WTC11 (cell line): ENCODE data around the gene SYTL1. TPM values are rescaled to one million over a fixed set of nuclear protein-coding genes. Genes with fewer than 3 reads are reported as not detected.

Source experiments
- ATAC-seq: fragments of 200-7000 bp; cut with Tn5 transposase; 2 replicates; pipeline ENCODE4 v1.10.0; 2021; ENCODE audit warnings: mild to moderate bottlenecking, moderate library complexity
- CTCF ChIA-PET: fragments of 300-600 bp; sonication (Branson Sonifier 250); formaldehyde crosslinking; loops from one replicate; lab custom pipeline; 2021; ENCODE audit warnings: antibody characterized with exemption; lab: Charles Lee
- POLR2A ChIA-PET: fragments of 350-600 bp; sonication (Branson Sonifier 250); formaldehyde crosslinking; loops from one replicate; lab custom pipeline; 2021; ENCODE audit warnings: antibody characterized with exemption; lab: Charles Lee
- DNase-seq: peaks from one replicate; pipeline ENCODE4 v3.0.0; 2021; ENCODE audit warnings: low spot score
- H3K27ac Mint-ChIP-seq: 2 replicates; pipeline ENCODE4 v1.8.0; 2021; ENCODE audit warnings: mixed read lengths
- H3K27me3 Mint-ChIP-seq: 2 replicates; pipeline ENCODE4 v1.8.0; 2021; ENCODE audit warnings: low read depth, mild to moderate bottlenecking, moderate library complexity, mixed read lengths
- H3K36me3 Mint-ChIP-seq: 2 replicates; pipeline ENCODE4 v1.8.0; 2021; ENCODE audit warnings: mixed read lengths
- H3K4me1 Mint-ChIP-seq: 2 replicates; pipeline ENCODE4 v1.8.0; 2022; ENCODE audit warnings: mixed read lengths
- H3K4me3 Mint-ChIP-seq: 2 replicates; pipeline ENCODE4 v1.8.0; 2021; ENCODE audit warnings: mild to moderate bottlenecking, moderate library complexity, mixed read lengths
- H3K9me3 Mint-ChIP-seq: 2 replicates; pipeline ENCODE4 v1.8.0; 2021; ENCODE audit warnings: mixed read lengths
- GTF2I ChIP-seq: fragments of 250-450 bp; sonication (Bioruptor Pico); conservative IDR thresholded peaks from 2 replicates; pipeline ENCODE4 v1.4.0; 2021; ENCODE audit warnings: mild to moderate bottlenecking
- HMGA2 ChIP-seq: fragments of 250-450 bp; sonication (Bioruptor Pico); IDR thresholded peaks from 2 replicates; pipeline ENCODE4 v1.4.0; 2021; ENCODE audit warnings: mild to moderate bottlenecking, moderate library complexity
- ZNF671 ChIP-seq: fragments of 250-450 bp; sonication (Bioruptor Pico); IDR thresholded peaks from 2 replicates; pipeline ENCODE4 v1.8.0; 2021; ENCODE audit warnings: mild to moderate bottlenecking
- total RNA-seq: library from RNA; stranded (reverse); gene quantifications from 3 replicates; pipeline ENCODE4 v1.2.3, GENCODE V29; 2021
- TF ChIP-seq, protein P1 (sequence below): sonication (generic); formaldehyde crosslinking; conservative IDR thresholded peaks from 2 replicates; pipeline ENCODE4 v1.8.1; 2023; ENCODE audit warnings: mild to moderate bottlenecking, low read depth, missing genetic modification reagents, moderate library complexity
- TF ChIP-seq, protein P2 (sequence below): sonication (generic); formaldehyde crosslinking; IDR thresholded peaks from 2 replicates; pipeline ENCODE4 v1.8.1; 2022; ENCODE audit warnings: mild to moderate bottlenecking, moderate library complexity, missing genetic modification reagents
- TF ChIP-seq, protein P3 (sequence below): sonication (generic); formaldehyde crosslinking; conservative IDR thresholded peaks from 2 replicates; pipeline ENCODE4 v1.8.1; 2022; ENCODE audit warnings: mild to moderate bottlenecking, missing genetic modification reagents
- TF ChIP-seq, protein P4 (sequence below): fragments of 250-450 bp; sonication (Bioruptor Pico); IDR thresholded peaks from 2 replicates; pipeline ENCODE4 v1.9.0; 2021; ENCODE audit warnings: mild to moderate bottlenecking
- TF ChIP-seq, protein P5 (sequence below): sonication (generic); formaldehyde crosslinking; IDR thresholded peaks from 2 replicates; pipeline ENCODE4 v1.8.1; 2023; ENCODE audit warnings: mild to moderate bottlenecking, missing genetic modification reagents, moderate library complexity
- TF ChIP-seq, protein P6 (sequence below): fragments of 250-450 bp; sonication (Bioruptor Pico); IDR thresholded peaks from 2 replicates; pipeline ENCODE4 v1.8.0; 2021; ENCODE audit warnings: mild to moderate bottlenecking
- TF ChIP-seq, protein P7 (sequence below): sonication (generic); formaldehyde crosslinking; IDR thresholded peaks from 2 replicates; pipeline ENCODE4 v1.8.1; 2023; ENCODE audit warnings: mild to moderate bottlenecking, missing genetic modification reagents, moderate library complexity
- TF ChIP-seq, protein P8 (sequence below): fragments of 200-600 bp; IDR thresholded peaks from 2 replicates; pipeline ENCODE4 v1.8.0; 2022; ENCODE audit warnings: antibody characterized with exemption
- TF ChIP-seq, protein P9 (sequence below): fragments of 250-450 bp; sonication (Bioruptor Pico); conservative IDR thresholded peaks from 2 replicates; pipeline ENCODE4 v1.9.0; 2021; ENCODE audit warnings: mild to moderate bottlenecking

The SYTL1 gene
- total RNA-seq, 1 experiment from 2014 or later, result 18.0 TPM

DNA sequence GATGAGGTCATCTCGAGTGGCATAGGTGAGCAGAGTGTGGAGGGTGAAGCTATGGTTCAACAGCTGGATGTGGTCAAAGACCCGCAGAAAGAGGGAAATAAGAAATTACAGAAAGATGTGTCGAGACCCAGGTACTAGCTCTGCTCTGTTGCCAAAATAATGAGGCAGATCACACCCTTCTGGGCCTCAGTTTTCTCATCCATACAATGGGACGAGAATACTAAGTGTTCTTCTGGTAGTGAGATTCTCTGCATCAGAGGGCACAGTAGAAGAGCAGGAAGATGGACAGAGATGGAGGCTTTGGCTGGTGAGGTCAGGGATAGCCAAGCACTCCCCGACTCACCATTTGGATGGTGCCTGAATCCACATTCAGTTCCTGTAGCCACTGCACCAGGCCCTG is 13.9 kb downstream of the SYTL1 start:
- ATAC-seq (no peak), DNase-seq (no peak)
- no peak overlapping the region for H3K4me3 Mint-ChIP-seq
- ChIA-PET POLR2A (no interaction called here), CTCF (interaction anchor here (0.6 to 11.0 kb wide), 8 partner anchors 13 to 201 kb away, joined by 3 to 258 read pairs (median 18); partner anchors contain the start of genes MAP3K6 and SYTL1)
- TF ChIP-seq, protein P1, sequence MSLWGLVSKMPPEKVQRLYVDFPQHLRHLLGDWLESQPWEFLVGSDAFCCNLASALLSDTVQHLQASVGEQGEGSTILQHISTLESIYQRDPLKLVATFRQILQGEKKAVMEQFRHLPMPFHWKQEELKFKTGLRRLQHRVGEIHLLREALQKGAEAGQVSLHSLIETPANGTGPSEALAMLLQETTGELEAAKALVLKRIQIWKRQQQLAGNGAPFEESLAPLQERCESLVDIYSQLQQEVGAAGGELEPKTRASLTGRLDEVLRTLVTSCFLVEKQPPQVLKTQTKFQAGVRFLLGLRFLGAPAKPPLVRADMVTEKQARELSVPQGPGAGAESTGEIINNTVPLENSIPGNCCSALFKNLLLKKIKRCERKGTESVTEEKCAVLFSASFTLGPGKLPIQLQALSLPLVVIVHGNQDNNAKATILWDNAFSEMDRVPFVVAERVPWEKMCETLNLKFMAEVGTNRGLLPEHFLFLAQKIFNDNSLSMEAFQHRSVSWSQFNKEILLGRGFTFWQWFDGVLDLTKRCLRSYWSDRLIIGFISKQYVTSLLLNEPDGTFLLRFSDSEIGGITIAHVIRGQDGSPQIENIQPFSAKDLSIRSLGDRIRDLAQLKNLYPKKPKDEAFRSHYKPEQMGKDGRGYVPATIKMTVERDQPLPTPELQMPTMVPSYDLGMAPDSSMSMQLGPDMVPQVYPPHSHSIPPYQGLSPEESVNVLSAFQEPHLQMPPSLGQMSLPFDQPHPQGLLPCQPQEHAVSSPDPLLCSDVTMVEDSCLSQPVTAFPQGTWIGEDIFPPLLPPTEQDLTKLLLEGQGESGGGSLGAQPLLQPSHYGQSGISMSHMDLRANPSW, result no peak
- TF ChIP-seq, protein P2, sequence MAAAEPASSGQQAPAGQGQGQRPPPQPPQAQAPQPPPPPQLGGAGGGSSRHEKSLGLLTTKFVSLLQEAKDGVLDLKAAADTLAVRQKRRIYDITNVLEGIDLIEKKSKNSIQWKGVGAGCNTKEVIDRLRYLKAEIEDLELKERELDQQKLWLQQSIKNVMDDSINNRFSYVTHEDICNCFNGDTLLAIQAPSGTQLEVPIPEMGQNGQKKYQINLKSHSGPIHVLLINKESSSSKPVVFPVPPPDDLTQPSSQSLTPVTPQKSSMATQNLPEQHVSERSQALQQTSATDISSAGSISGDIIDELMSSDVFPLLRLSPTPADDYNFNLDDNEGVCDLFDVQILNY, result no peak
- TF ChIP-seq ZNF671 (no peak), GTF2I (CRISPR knock-in tag) (no peak), HMGA2 (CRISPR knock-in tag) (no peak)
- TF ChIP-seq, protein P3, sequence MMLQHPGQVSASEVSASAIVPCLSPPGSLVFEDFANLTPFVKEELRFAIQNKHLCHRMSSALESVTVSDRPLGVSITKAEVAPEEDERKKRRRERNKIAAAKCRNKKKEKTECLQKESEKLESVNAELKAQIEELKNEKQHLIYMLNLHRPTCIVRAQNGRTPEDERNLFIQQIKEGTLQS, result no peak
- TF ChIP-seq, protein P4, sequence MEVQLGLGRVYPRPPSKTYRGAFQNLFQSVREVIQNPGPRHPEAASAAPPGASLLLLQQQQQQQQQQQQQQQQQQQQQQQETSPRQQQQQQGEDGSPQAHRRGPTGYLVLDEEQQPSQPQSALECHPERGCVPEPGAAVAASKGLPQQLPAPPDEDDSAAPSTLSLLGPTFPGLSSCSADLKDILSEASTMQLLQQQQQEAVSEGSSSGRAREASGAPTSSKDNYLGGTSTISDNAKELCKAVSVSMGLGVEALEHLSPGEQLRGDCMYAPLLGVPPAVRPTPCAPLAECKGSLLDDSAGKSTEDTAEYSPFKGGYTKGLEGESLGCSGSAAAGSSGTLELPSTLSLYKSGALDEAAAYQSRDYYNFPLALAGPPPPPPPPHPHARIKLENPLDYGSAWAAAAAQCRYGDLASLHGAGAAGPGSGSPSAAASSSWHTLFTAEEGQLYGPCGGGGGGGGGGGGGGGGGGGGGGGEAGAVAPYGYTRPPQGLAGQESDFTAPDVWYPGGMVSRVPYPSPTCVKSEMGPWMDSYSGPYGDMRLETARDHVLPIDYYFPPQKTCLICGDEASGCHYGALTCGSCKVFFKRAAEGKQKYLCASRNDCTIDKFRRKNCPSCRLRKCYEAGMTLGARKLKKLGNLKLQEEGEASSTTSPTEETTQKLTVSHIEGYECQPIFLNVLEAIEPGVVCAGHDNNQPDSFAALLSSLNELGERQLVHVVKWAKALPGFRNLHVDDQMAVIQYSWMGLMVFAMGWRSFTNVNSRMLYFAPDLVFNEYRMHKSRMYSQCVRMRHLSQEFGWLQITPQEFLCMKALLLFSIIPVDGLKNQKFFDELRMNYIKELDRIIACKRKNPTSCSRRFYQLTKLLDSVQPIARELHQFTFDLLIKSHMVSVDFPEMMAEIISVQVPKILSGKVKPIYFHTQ, result no peak
- TF ChIP-seq, protein P5, sequence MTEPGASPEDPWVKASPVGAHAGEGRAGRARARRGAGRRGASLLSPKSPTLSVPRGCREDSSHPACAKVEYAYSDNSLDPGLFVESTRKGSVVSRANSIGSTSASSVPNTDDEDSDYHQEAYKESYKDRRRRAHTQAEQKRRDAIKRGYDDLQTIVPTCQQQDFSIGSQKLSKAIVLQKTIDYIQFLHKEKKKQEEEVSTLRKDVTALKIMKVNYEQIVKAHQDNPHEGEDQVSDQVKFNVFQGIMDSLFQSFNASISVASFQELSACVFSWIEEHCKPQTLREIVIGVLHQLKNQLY (CRISPR knock-in tag), result no peak
- TF ChIP-seq, protein P6, sequence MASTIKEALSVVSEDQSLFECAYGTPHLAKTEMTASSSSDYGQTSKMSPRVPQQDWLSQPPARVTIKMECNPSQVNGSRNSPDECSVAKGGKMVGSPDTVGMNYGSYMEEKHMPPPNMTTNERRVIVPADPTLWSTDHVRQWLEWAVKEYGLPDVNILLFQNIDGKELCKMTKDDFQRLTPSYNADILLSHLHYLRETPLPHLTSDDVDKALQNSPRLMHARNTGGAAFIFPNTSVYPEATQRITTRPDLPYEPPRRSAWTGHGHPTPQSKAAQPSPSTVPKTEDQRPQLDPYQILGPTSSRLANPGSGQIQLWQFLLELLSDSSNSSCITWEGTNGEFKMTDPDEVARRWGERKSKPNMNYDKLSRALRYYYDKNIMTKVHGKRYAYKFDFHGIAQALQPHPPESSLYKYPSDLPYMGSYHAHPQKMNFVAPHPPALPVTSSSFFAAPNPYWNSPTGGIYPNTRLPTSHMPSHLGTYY (CRISPR knock-in tag), result no peak
- TF ChIP-seq, protein P7, sequence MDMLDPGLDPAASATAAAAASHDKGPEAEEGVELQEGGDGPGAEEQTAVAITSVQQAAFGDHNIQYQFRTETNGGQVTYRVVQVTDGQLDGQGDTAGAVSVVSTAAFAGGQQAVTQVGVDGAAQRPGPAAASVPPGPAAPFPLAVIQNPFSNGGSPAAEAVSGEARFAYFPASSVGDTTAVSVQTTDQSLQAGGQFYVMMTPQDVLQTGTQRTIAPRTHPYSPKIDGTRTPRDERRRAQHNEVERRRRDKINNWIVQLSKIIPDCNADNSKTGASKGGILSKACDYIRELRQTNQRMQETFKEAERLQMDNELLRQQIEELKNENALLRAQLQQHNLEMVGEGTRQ (CRISPR knock-in tag), result no peak
- TF ChIP-seq, protein P8, sequence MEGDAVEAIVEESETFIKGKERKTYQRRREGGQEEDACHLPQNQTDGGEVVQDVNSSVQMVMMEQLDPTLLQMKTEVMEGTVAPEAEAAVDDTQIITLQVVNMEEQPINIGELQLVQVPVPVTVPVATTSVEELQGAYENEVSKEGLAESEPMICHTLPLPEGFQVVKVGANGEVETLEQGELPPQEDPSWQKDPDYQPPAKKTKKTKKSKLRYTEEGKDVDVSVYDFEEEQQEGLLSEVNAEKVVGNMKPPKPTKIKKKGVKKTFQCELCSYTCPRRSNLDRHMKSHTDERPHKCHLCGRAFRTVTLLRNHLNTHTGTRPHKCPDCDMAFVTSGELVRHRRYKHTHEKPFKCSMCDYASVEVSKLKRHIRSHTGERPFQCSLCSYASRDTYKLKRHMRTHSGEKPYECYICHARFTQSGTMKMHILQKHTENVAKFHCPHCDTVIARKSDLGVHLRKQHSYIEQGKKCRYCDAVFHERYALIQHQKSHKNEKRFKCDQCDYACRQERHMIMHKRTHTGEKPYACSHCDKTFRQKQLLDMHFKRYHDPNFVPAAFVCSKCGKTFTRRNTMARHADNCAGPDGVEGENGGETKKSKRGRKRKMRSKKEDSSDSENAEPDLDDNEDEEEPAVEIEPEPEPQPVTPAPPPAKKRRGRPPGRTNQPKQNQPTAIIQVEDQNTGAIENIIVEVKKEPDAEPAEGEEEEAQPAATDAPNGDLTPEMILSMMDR, result no peak
- TF ChIP-seq, protein P9, sequence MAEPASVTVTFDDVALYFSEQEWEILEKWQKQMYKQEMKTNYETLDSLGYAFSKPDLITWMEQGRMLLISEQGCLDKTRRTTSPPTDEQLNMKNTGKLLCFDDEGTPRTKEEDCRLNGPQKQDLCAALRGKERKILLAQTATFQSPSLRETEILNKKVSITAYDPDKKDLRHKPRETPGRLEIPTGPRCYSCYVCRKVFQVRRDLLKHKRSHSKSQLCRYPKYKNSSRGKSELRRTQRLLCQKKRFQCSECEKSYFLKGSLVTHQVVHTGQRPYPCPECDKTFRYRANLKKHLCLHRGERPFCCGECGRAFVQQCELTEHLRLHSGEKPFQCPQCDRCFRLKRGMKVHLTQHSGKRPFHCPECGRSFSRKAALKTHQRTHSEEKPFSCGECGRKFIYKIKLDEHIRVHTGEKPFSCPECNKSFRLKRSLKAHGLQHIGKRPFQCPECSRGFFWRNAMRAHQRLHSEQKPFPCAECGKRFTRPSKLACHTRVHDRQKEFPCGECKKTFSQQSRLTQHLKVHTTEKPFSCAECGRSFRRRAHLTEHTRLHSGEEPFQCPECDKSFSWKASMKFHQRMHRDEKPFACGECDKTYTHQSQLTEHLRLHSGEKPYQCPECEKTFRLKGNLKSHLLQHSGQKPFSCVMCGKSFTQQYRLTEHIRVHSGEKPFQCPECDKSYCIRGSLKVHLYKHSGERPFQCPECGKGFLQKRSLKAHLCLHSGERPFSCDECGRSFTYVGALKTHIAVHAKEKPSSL (CRISPR knock-in tag), result no peak
- no peaks in the 10 kb centered on the region for H3K36me3 Mint-ChIP-seq
- peaks cover 25% of the 10 kb centered on the region for H3K4me1 Mint-ChIP-seq
- H3K9me3 Mint-ChIP-seq, result no peaks in the 10 kb centered on the region
- H3K27me3 Mint-ChIP-seq, result peaks cover 32% of the 10 kb centered on the region
- no peak overlapping the region for H3K27ac Mint-ChIP-seq
